Ascending aorta (tissue), 2 donors: Measurements from ENCODE around the gene ADAMTS1. TPM values are rescaled to one million over a fixed set of nuclear protein-coding genes. Genes with fewer than 3 reads are reported as not detected.

Experiments used
- DNase-seq, 2 donors: peaks; one replicate each; pipeline ENCODE4 v3.0.0-alpha.2; 2019; ENCODE audit warnings: low spot score in 2 of 2
- H3K27ac ChIP-seq, 2 donors: fragments of 200-600 bp; sonication (generic); one replicate each; pipeline ENCODE4 v1.5.1; 2016 to 2017; ENCODE audit warnings: mild to moderate bottlenecking in 1 of 2
- H3K27me3 ChIP-seq: fragments of 200-600 bp; sonication (generic); one replicate; pipeline ENCODE4 v1.5.1; 2017
- H3K36me3 ChIP-seq, 2 donors: fragments of 200-600 bp; sonication (generic); one replicate each; pipeline ENCODE4 v1.5.1; 2016
- H3K4me1 ChIP-seq, 2 donors: fragments of 200-600 bp; sonication (generic); one replicate each; pipeline ENCODE4 v1.5.1; 2016 to 2017; ENCODE audit warnings: mild to moderate bottlenecking in 1 of 2
- H3K4me3 ChIP-seq, 2 donors: fragments of 200-600 bp; sonication (generic); one replicate each; pipeline ENCODE4 v1.5.1; 2016 to 2017; ENCODE audit warnings: mild to moderate bottlenecking in 1 of 2
- H3K9me3 ChIP-seq, 2 donors: fragments of 200-600 bp; sonication (generic); one replicate each; pipeline ENCODE4 v1.5.1; 2016
- intact Hi-C: fragments of 100-400 bp; cut with DNase I; formaldehyde crosslinking; loops from one replicate; pipeline ENCODE4 v1.15.1; 2023
- total RNA-seq: library from RNA; depleted of rRNA; stranded (reverse); fragments of >200 nt; gene quantifications from one replicate; pipeline ENCODE4 v1.1.0, GENCODE V29; 2016
- TF ChIP-seq, protein P1 (sequence below), 3 experiments: fragments of 200-600 bp in 2 of 3; fragments of 450-650 bp in 1 of 3; sonication (generic) in 2 of 3; IDR thresholded peaks; one replicate each; pipeline ENCODE4 v1.5.1; 2016 to 2019; ENCODE audit warnings: antibody characterized with exemption in 3 of 3, mild to moderate bottlenecking in 1 of 3, moderate library complexity in 1 of 3

The ADAMTS1 gene
- total RNA-seq, 1 donor from 2014 or later: 672 TPM

DNA sequence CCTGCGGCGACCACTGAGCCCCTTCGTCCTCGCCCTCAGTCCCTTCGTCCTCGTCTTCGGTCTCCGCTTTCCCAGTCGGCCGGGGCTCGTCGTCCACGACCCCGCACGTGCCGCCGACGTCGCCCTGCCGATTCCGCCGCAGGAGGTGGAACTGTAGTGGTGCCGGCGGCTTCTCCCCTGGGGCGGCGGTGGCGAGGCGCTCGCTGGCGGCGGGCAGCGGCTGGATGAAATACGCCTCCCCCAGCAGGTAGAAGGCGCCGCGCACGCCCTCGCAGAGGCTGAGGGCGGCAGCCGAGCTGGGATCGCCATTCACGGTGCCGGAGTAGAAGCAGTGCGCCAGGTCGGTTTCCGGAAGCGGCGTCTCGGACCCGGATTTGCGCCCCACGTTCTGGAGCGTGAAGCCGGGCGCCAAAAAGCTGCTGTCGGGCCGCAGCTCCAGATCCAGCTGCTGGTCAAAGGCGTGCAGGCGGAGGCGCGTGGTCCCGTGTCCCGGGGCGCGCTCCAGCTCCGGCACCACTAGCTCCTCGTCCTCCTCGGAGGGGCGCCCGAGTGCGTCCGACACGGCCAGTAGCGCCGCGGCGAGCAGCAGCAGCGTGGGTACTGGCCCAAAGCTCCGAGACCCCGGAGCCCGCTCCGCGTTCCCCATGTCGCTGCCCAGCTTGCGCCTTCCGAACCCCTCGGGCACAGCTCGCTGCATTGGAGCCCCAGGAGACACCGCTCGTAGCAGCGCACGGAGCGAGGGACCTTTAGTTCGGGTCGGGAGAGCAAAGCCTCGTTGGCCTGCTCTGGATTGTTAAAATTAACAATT is 747 bp downstream of the ADAMTS1 start:
- DNase-seq: peak in 1 of 2 donors; percentile 70
- intact Hi-C loops: loop anchor here (5.0 to 10.0 kb wide), 8 partner anchors 47 to 1960 kb away; partner anchors contain the start of genes APP, ATP5PF and GABPA

DNA sequence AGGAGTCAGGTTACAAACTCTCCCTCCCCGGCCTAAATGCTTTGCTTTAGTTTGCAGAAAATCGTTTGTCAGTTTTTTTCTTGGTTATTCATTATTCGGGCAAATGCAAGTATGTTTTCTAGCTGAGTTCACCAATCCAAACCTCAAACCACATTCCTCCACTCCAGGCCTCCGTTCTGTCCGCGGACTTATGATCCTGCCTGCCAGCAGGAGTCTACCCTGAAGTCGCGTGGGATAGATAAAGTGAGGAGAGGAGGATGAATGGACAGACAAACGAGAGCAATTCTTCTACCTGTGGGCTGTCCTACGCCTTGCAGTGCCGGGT is 1.3 kb downstream of the ADAMTS1 start:
- Histone ChIP-seq H3K9me3 (no peaks in the 10 kb centered on the region), H3K27me3 (no peaks in the 10 kb centered on the region), H3K4me1 (peaks cover 4 to 17% of the 10 kb centered on the region in 2 donors), H3K4me3 (peak overlapping the region; percentile 85 to 94), H3K36me3 (peaks cover 37 to 39% of the 10 kb centered on the region in 2 donors), H3K27ac (peak overlapping the region; percentile 94 to 98)
- intact Hi-C loops: loop anchor here (2.0 to 10.0 kb wide), 6 partner anchors 47 to 1961 kb away; partner anchors contain the start of genes APP, ATP5PF and GABPA
- no peak for DNase-seq
- TF ChIP-seq, protein P1, sequence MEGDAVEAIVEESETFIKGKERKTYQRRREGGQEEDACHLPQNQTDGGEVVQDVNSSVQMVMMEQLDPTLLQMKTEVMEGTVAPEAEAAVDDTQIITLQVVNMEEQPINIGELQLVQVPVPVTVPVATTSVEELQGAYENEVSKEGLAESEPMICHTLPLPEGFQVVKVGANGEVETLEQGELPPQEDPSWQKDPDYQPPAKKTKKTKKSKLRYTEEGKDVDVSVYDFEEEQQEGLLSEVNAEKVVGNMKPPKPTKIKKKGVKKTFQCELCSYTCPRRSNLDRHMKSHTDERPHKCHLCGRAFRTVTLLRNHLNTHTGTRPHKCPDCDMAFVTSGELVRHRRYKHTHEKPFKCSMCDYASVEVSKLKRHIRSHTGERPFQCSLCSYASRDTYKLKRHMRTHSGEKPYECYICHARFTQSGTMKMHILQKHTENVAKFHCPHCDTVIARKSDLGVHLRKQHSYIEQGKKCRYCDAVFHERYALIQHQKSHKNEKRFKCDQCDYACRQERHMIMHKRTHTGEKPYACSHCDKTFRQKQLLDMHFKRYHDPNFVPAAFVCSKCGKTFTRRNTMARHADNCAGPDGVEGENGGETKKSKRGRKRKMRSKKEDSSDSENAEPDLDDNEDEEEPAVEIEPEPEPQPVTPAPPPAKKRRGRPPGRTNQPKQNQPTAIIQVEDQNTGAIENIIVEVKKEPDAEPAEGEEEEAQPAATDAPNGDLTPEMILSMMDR (IDR thresholded peaks at IDR 0.05): no peak

More for the DNA sequence above, 747 bp downstream of the ADAMTS1 start:
- peaks cover 4 to 11% of the 10 kb centered on the region in 2 donors for H3K4me1 ChIP-seq
- peak overlapping the region; percentile 94 to 98 for H3K27ac ChIP-seq
- peak overlapping the region; percentile 85 to 94 for H3K4me3 ChIP-seq
- TF ChIP-seq, protein P1 (IDR thresholded peaks at IDR 0.05): no peak
- peaks cover 32 to 33% of the 10 kb centered on the region in 2 donors for H3K36me3 ChIP-seq
- no peaks in the 10 kb centered on the region for H3K27me3 ChIP-seq
- H3K9me3 ChIP-seq: no peaks in the 10 kb centered on the region

DNA sequence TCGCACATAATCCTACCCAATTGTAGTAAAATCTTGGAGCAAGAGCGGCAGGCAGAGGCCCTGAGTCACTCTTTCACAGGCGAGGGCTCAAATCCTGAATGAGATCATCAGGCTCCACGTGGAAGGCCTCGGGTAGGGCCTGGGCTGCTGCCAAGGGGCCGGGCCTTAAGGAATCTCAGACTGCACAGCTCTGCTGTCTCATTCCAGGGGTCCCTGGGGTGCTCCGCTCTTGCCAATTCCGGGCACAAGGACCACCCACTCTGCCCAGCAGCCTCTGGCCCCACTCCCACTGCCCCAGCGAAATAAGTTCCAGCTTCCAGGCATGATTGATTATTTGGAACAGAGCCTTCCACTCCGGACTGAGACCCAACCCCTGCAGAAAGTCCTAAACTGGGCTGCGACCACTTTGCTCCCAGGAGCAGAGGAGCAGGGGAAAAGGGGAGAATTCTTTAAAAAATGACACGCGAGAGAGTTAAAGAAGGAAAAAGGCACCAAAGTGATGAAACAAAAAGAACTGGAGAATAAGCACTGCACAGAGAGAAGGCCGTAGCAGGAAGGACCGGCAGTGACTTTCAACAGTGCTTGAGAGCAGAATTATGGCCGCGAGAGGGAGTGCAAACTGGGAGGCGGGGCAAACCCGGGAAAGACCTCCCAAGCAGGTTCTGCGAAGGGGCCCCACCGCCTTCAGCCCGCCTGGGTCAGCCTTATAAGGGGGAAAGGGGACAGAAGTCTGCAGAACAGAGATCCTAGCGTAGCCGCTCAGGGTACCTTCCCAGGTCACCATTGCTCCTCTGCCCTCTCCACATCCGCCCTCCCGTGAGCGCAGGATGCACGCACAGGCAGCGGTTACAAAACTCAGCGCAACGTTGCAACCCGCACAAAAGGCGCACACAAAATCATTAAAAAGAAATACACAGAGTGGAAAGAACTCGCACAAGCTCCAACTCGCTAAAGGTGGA is 2.0 kb downstream of the ADAMTS1 start:
- Histone ChIP-seq H3K4me3 (peak overlapping the region; percentile 85 to 94), H3K4me1 (peaks cover 4 to 20% of the 10 kb centered on the region in 2 donors), H3K27ac (peak overlapping the region; percentile 94 to 98), H3K36me3 (peaks cover 44 to 45% of the 10 kb centered on the region in 2 donors), H3K9me3 (no peaks in the 10 kb centered on the region), H3K27me3 (no peaks in the 10 kb centered on the region)
- peak; percentile 82 to 97 for DNase-seq
- intact Hi-C loops: loop anchor here (2.0 to 10.0 kb wide), 6 partner anchors 46 to 1962 kb away; partner anchors contain the start of genes APP, ATP5PF and GABPA
- TF ChIP-seq, protein P1 (IDR thresholded peaks at IDR 0.05): peak in 2 of 3 experiments; percentile 32 to 43

DNA sequence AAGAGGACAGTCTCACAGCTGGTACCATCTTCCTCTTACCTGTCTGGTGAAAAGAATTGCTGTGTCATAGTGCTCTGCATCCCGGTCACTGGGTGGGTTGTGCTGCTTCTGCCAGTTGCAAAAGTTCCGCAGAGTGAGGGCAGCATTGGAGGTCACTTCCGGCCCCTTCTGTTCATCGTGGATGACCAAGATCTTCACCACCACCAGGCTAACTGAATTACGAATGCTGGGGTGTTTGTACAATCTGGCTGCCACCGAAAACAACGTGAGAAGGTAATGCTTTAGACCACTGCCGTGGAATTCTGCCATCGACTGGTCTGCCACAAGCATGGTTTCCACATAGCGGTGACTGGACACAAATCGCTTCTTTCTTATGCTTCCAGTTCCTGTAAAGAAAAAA is 2.9 kb downstream of the ADAMTS1 start:
- Histone ChIP-seq H3K4me3 (peak overlapping the region; percentile 85 to 94), H3K4me1 (peaks cover 4 to 28% of the 10 kb centered on the region in 2 donors), H3K27me3 (no peaks in the 10 kb centered on the region), H3K9me3 (no peaks in the 10 kb centered on the region), H3K27ac (peak overlapping the region; percentile 94 to 98), H3K36me3 (peaks cover 53 to 55% of the 10 kb centered on the region in 2 donors)
- intact Hi-C loops: loop anchor here (2.0 to 10.0 kb wide), 6 partner anchors 45 to 1963 kb away; partner anchors contain the start of genes APP, ATP5PF and GABPA
- DNase-seq: no peak
- TF ChIP-seq, protein P1 (IDR thresholded peaks at IDR 0.05): no peak

DNA sequence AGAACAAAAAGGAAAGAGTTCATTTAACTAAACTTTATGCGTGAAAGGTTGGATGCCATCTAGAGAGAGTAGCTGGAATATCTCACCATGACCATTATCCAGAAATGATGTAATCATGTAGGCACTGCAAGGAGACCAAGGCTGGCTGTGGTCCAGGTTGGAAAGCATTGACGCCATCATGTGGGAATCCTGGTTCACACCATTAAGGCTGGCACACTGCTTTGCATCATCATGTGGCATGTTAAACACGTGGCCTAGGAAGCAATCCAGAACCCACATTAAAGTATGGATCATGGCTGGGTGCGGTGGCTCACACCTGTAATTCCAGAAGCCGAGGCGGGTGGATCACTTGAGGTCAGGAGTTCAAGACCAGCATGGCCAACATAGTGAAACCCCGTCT is 4.3 kb downstream of the ADAMTS1 start:
- H3K4me3 ChIP-seq: peak overlapping the region; percentile 85 to 94
- intact Hi-C loops: loop anchor here (5.0 to 10.0 kb wide), 5 partner anchors 44 to 1964 kb away; partner anchors contain the start of genes APP, ATP5PF and GABPA
- peaks cover 4 to 32% of the 10 kb centered on the region in 2 donors for H3K4me1 ChIP-seq
- peaks cover 59 to 66% of the 10 kb centered on the region in 2 donors for H3K36me3 ChIP-seq
- H3K27ac ChIP-seq: peak overlapping the region; percentile 94 to 98
- DNase-seq: peak in 1 of 2 donors; percentile 90
- H3K9me3 ChIP-seq: no peaks in the 10 kb centered on the region
- H3K27me3 ChIP-seq: no peaks in the 10 kb centered on the region
- TF ChIP-seq, protein P1 (IDR thresholded peaks at IDR 0.05): peak in 2 of 3 experiments; percentile 18 to 21
